Activated T-helper 17 cell treated with anti-CD3 and anti-CD28 coated beads, Interleukin-2, amount 50 U/mL, for 72 hours (primary cell): Measurements from ENCODE around the gene RHBDF1. TPM values are rescaled to one million over a fixed set of nuclear protein-coding genes. Genes with fewer than 3 reads are reported as not detected.
"Not testable (repeated sequence)": the region's sequence is repeated elsewhere in the genome, so short reads cannot be mapped to it uniquely, and the experiment has no call there.

ENCODE experiments used
- ATAC-seq: fragments of 150-1000 bp; cut with Tn5 transposase; replicated peaks from 2 replicates; pipeline ENCODE4 v1.10.0; 2021; ENCODE audit warnings: mild to moderate bottlenecking, moderate library complexity
- H3K27ac Mint-ChIP-seq: one replicate; pipeline ENCODE4 v1.8.0; 2022; ENCODE audit warnings: mixed read lengths
- H3K27me3 Mint-ChIP-seq: one replicate; pipeline ENCODE4 v1.8.0; 2022; ENCODE audit warnings: mixed read lengths
- H3K36me3 Mint-ChIP-seq: one replicate; pipeline ENCODE4 v1.8.0; 2022; ENCODE audit warnings: low read depth, mild to moderate bottlenecking, mixed read lengths
- H3K4me1 Mint-ChIP-seq: one replicate; pipeline ENCODE4 v1.8.0; 2022; ENCODE audit warnings: mixed read lengths
- H3K4me3 Mint-ChIP-seq: one replicate; pipeline ENCODE4 v1.8.0; 2022; ENCODE audit warnings: mild to moderate bottlenecking, mixed read lengths
- H3K9me3 Mint-ChIP-seq: one replicate; pipeline ENCODE4 v1.8.0; 2022; ENCODE audit warnings: mixed read lengths
- total RNA-seq, 2 donors: library from RNA; stranded (reverse); gene quantifications; one replicate each; pipeline ENCODE4 v1.2.3, GENCODE V29; 2022

RHBDF1 gene
- total RNA-seq, 2 donors from 2014 or later, result 0.24 TPM; not detected in 1

DNA sequence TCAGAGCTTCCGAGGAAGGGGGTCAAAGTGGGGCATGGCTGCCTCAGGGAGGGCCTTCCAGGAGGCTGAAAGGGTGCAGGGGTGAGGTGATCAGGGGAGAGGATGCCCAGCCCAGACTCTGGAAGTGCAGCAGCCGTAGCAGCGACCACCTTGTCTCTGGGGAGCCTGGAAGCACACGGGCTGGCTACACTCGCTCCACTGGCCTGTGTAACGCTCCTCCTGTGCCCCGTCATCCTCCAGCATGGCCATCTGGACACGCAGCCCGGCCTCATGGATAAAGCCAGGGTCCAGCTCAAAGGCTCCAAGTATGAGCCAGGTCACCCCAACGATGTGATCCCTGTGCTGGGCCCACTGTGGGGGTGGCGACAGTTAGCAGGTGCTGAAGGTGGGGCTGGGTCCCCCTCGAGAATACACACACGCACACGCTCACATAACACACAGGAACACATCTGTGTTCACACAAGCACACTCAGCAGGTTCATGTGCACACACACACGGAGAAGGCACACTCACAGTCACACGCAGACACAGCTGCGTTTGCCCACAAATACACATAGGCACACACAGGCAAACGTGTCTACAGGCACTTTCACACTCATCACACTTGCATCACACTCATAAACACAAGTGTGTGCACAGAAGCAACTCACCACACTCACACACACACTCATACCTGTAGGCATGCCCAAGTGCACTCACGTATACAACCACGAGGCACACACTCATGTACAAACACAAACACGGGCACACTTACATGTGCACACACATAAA lies 38.4 kb downstream of the RHBDF1 start:
- Mint-ChIP-seq H3K4me3 (no peak overlapping the region), H3K27ac (peak overlapping the region; percentile 55), H3K27me3 (no peaks in the 10 kb centered on the region), H3K36me3 (no peaks in the 10 kb centered on the region), H3K9me3 (no peaks in the 10 kb centered on the region), H3K4me1 (peaks cover 8% of the 10 kb centered on the region)
- ATAC-seq, result no peak

DNA sequence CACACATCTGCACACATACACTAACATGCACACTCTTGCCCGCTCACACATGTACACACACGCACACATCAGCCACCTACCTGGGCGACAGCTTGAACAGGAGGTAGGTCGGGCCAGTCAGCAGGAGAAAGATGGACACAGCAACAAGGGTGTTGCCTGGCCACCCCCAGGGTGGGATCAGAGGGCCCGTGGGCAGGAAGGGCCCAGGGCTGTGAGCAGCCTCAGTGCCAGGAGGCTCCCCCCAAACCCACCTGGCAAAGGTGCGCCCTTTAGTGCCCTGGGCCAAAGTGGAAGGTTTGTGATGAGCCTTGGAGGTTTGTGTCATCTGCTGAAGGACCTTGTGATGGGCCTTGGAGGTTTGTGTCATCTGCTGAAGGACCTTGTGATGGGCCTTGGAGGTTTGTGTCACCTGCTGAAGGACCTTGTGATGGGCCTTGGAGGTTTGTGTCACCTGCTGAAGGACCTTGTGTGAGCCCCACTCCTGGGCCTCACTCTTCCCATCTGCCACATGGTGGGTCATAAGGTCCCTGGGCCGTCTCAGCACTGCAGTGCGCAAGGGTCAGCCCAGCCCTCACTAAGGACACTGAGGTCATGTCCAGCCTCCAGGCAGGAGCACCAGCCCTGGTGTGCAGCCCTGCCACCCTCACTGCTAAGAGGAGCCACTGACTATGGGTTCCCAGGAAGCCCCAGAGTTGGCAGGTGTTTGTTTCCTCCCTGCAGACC lies 39.1 kb downstream of the RHBDF1 start:
- not testable (repeated sequence) for H3K9me3 Mint-ChIP-seq, H3K27ac Mint-ChIP-seq, H3K27me3 Mint-ChIP-seq, H3K4me3 Mint-ChIP-seq, H3K36me3 Mint-ChIP-seq, ATAC-seq, H3K4me1 Mint-ChIP-seq

DNA sequence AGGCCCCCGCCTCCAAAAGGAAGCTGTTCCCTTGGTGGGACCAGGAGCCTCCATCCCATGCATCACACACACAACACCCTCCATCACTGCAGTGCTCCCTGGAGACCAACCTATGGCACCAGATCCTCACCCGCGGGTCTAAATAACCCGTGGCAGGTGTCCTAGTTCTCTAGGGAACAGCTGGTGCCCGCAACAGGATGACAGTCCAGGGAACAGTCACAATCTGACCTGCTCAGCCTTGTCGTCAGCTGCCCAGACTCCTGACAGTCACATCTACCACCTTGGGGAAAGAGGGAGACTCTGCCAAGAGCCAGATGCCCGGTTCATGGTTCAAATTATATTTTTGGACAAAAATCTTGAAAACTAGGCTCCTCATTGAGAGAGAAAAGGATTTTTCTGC lies 41.8 kb downstream of the RHBDF1 start:
- not testable (repeated sequence) for H3K27me3 Mint-ChIP-seq, H3K27ac Mint-ChIP-seq, H3K4me1 Mint-ChIP-seq, H3K4me3 Mint-ChIP-seq, H3K36me3 Mint-ChIP-seq, ATAC-seq, H3K9me3 Mint-ChIP-seq

DNA sequence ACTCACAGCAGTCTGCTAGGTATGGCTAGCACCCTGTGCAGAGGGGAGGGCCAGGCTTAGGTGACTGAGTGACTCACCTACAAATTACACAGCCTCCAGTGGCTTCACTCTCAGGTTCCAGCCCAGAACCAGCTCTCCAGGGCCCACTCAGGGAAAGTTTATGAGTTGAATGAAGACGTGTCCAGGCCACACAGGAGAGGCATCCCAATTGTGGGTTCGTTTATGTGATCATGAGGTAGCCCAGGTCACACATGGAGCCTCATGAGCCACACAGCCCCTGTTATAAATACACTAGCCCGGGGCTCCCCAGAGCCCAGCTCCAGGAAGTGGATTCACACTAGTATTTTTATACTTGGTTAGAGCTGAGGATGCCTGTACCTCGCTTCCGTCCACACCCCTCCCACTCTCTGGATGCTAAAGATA lies 46.5 kb downstream of the RHBDF1 start:
- not testable (repeated sequence) for H3K4me3 Mint-ChIP-seq, H3K27me3 Mint-ChIP-seq, H3K36me3 Mint-ChIP-seq, H3K27ac Mint-ChIP-seq, H3K9me3 Mint-ChIP-seq, H3K4me1 Mint-ChIP-seq
- ATAC-seq, result peak; percentile 72

DNA sequence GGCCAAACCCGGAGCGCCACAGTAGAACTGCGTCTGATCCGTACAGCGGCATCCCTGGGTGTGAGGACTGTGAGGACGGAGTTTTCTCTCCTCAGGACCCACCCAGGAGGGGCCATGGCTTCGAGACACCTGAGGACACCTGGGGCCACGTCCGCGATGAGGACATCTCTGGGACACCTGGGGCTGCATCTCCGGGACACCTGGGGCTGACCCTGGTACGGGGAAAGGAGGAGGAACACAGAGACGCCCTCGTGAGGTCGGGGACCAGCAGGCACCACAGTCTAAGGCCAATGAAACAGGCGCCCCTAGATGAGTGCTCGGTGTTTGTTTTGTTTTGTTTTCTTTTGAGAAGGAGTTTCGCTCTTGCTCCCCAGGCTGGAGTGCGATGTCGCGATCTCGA lies 48.3 kb downstream of the RHBDF1 start:
- H3K27me3 Mint-ChIP-seq, H3K4me3 Mint-ChIP-seq, H3K9me3 Mint-ChIP-seq, H3K4me1 Mint-ChIP-seq, ATAC-seq, H3K27ac Mint-ChIP-seq, H3K36me3 Mint-ChIP-seq: not testable (repeated sequence)

DNA sequence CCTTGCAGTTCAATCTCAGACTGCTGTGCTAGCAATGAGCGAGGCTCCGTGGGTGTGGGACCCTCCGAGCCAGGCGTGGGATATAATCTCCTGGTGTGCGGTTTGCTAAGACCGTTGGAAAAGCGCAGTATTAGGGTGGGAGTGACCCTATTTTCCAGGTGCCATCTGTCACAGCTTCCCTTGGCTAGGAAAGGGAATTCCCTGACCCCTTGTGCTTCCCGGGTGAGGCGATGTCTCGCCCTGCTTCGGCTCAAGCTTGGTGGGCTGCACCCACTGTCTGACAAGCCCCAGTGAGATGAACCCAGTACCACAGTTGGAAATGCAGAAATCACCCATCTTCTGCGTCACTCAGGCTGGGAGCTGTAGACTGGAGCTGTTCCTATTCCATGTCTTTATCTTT lies 51.5 kb downstream of the RHBDF1 start:
- H3K27ac Mint-ChIP-seq, H3K9me3 Mint-ChIP-seq, ATAC-seq, H3K4me3 Mint-ChIP-seq, H3K4me1 Mint-ChIP-seq, H3K27me3 Mint-ChIP-seq, H3K36me3 Mint-ChIP-seq: not testable (repeated sequence)

DNA sequence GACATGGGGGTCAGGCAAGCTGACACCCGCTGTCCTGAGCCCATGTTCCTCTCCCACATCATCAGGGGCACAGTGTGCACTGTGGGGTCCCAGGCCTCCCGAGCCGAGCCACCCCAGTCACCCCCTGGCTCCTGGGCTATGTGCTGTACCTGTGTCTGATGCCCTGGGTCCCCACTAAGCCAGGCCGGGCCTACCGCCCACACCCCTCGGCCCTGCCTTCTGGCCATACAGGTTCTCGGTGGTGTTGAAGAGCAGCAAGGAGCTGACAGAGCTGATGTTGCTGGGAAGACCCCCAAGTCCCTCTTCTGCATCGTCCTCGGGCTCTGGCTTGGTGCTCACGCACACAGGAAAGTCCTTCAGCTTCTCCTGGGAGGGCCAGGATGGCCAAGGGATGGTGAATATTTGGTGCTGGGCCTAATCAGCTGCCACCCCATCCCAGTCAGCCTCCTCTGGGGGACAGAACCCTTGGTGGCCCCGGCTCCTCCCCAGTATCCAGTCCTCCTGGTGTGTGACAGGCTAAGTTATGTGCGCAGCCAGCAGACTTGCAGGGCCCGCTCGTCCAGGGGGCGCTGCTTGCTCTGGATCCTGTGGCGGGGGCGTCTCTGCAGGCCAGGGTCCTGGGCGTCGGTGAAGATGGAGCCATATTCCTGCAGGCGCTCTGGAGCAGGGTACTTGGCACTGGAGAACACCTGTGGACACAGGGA lies 55.2 kb downstream of the RHBDF1 start:
- not testable (repeated sequence) for H3K27me3 Mint-ChIP-seq, H3K4me1 Mint-ChIP-seq, H3K36me3 Mint-ChIP-seq, H3K27ac Mint-ChIP-seq, H3K9me3 Mint-ChIP-seq, H3K4me3 Mint-ChIP-seq, ATAC-seq

DNA sequence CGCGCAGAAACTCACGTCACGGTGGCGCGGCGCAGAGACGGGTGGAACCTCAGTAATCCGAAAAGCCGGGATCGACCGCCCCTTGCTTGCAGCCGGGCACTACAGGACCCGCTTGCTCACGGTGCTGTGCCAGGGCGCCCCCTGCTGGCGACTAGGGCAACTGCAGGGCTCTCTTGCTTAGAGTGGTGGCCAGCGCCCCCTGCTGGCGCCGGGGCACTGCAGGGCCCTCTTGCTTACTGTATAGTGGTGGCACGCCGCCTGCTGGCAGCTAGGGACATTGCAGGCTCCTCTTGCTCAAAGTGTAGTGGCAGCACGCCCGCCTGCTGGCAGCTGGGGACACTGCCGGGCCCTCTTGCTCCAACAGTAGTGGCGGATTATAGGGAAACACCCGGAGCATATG lies 61.7 kb downstream of the RHBDF1 start:
- H3K36me3 Mint-ChIP-seq, H3K27ac Mint-ChIP-seq, H3K4me1 Mint-ChIP-seq, H3K4me3 Mint-ChIP-seq, H3K9me3 Mint-ChIP-seq, H3K27me3 Mint-ChIP-seq: not testable (repeated sequence)
- ATAC-seq, result peak; percentile 39

DNA sequence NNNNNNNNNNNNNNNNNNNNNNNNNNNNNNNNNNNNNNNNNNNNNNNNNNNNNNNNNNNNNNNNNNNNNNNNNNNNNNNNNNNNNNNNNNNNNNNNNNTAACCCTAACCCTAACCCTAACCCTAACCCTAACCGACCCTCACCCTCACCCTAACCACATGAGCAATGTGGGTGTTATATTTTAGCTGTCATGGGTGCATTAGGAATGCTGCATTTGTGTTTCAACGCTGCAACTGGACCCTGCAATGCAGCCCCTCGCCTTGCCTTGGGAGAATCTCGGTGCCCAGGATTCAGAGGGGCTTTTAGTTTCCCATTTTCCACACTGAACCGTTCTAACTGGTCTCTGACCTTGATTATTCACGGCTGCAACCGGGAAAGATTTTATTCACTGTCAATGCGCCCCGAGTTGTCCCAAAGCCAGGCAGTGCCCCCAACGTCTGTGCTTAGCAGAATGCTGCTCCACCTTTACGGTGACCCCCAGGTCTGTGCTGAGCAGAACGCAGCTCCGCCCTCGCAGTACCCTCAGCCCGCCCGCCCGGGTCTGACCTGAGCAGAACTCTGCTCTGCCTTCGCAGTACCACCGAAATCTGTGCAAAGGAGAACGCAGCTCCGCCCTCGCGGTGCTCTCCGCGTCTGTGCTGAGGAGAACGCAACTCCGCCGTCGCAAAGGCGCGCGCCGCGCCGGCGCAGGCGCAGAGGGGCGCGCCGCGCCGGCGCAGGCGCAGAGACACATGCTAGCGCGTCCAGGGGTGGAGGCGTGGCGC lies 62.3 kb downstream of the RHBDF1 start:
- H3K36me3 Mint-ChIP-seq, result no peaks in the 10 kb centered on the region
- H3K4me1 Mint-ChIP-seq, result no peaks in the 10 kb centered on the region
- peak; percentile 88 for ATAC-seq
- H3K27ac Mint-ChIP-seq, result no peak overlapping the region
- no peaks in the 10 kb centered on the region for H3K27me3 Mint-ChIP-seq
- peak overlapping the region; percentile 53 for H3K4me3 Mint-ChIP-seq
- H3K9me3 Mint-ChIP-seq, result no peaks in the 10 kb centered on the region

Other genes starting within 250 kb of the RHBDF1 start
- 10 to 100 TPM; 26.4 to 61.9 TPM for gene POLR3K, start 19.0 kb downstream of the RHBDF1 start, total RNA-seq
- gene SNRNP25, start 18.8 kb downstream of the RHBDF1 start, total RNA-seq, result 10 to 100 TPM; 34.4 to 60.3 TPM
- 10 to 100 TPM; 45.6 to 51.9 TPM for gene MPG, start 5.6 kb upstream of the RHBDF1 start, total RNA-seq
- 10 to 100 TPM; 33.7 to 48.3 TPM for gene NPRL3, start 66.0 kb upstream of the RHBDF1 start, total RNA-seq
- gene HBZ, start 80.0 kb upstream of the RHBDF1 start, total RNA-seq, result not detected
- gene HBM, start 93.3 kb upstream of the RHBDF1 start, total RNA-seq, result not detected
- not detected for gene HBA2, start 100.2 kb upstream of the RHBDF1 start, total RNA-seq
- not detected for gene HBA1, start 104.0 kb upstream of the RHBDF1 start, total RNA-seq
- not detected for gene HBQ1, start 107.8 kb upstream of the RHBDF1 start, total RNA-seq
- gene LUC7L, start 156.8 kb upstream of the RHBDF1 start, total RNA-seq, result 10 to 100 TPM; 54.8 to 65.4 TPM
- gene FAM234A, start 162.2 kb upstream of the RHBDF1 start, total RNA-seq, result 1 to 10 TPM; 4.0 to 6.8 TPM
- gene RGS11, start 203.3 kb upstream of the RHBDF1 start, total RNA-seq, result under 1 TPM in 1 of 2 donors, not detected in 1; 0.11 TPM
- gene ARHGDIG, start 208.0 kb upstream of the RHBDF1 start, total RNA-seq, result not detected
- not detected for gene PDIA2, start 210.5 kb upstream of the RHBDF1 start, total RNA-seq